Measurements from ENCODE around the gene INHBE. TPM values are rescaled to one million over a fixed set of nuclear protein-coding genes. Genes with fewer than 3 reads are reported as not detected.
"Not testable (repeated sequence)": the region's sequence is repeated elsewhere in the genome, so short reads cannot be mapped to it uniquely, and the experiment has no call there.

INHBE gene
- total RNA-seq, 1 donor, result not detected

DNA sequence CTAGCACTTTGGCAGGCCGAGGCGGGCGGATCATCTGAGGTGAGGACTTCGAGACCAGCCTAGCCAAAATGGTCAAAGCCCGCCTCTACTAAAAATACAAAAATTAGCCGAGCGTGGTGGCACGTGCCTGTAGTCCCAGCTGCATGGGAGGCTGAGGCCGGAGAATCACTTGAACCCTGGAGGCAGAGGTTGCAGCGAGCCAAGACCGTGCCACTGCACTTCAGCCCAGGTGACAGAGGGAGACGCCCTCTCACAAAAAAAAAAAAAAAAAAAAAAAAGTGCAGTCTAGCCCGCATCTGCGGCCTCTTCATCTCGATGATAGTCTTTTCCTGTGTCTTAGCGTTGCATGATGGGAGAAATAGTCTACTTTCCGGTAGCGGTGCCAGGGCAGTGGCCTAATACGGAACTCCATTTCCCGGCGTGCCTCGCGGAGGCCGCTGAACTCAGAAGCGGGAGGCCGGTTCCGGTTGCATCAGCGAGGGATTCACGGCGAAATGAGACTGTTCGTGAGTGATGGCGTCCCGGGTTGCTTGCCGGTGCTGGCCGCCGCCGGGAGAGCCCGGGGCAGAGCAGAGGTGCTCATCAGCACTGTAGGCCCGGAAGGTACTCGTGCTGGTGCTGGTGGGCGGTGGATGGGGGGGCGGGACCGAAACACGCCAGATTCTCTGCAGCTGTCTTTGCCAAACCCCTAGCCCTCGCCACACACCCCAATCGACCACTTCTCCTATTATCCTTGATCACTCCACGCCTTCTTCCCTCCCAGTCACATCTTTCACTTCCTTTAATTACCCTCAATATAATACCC is 32.7 kb downstream of the INHBE start, which contains the start of gene MARS1:
Gene MARS1 (plus strand): TSS at position 472 of the 805 bp plus-strand sequence. CDS start 23 bp downstream, at position 495.
- H3K9me3 ChIP-seq (ENCODE audit: low read depth, low read length), result no peaks in the 10 kb centered on the region
- no peaks in the 10 kb centered on the region for H3K27me3 ChIP-seq (ENCODE audit: insufficient read depth, low read length)
- peak within 1 kb of the TSS; percentile 92 for H3K4me3 ChIP-seq (ENCODE audit: low read length)
- H3K4me1 ChIP-seq (ENCODE audit: insufficient read depth, low read length), result peaks cover 18% of the 10 kb centered on the region

DNA sequence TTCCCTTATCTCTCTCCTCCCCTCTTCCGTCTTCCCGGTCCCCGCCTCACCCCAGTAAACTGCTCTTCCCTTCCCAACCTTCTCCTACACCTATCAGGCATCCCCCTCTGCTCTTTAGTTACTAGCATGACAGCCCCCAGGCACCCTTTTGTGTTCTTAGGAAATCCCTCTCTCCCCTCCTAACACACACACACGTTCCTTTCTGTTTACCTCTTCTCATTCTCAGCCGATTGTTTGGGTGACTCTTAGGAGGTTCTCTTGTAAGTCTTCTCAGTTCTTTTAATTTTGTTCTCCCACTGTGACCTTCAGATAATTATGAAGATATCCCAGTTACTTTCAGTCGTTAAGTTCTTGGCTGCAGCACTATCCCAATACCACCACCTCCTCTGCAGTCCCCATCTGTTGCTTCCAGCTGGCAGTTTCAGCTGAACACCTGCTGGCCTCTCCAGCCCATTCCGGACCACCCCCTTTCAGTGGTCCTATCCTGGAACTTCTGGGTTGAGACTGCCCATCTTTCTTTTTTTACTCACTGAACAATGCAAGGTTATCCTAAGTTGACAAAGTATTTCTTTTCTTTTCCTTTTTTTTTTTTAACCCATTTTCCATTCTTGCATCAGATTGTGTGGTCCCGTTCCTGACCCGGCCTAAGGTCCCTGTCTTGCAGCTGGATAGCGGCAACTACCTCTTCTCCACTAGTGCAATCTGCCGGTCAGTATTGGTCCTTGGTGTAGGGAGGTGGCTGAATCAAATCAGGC is 33.5 kb downstream of the INHBE start:
- peaks cover 18% of the 10 kb centered on the region for H3K4me1 ChIP-seq (ENCODE audit: insufficient read depth, low read length)
- H3K27me3 ChIP-seq (ENCODE audit: insufficient read depth, low read length), result no peaks in the 10 kb centered on the region

DNA sequence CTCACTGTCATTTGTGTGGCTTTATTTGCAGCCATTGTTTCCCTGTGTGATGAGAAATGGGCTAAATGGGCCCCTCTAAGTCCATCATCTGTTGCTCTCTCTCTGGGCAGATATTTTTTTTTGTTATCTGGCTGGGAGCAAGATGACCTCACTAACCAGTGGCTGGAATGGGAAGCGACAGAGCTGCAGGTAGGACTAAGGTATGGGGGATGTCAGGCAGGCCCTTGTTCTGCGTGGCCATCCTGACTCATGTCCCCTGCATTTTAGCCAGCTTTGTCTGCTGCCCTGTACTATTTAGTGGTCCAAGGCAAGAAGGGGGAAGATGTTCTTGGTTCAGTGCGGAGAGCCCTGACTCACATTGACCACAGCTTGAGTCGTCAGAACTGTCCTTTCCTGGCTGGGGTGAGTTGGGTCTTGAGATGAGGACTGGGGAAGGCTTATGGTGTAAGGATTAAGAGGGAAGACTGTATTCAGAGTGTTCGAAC is 34.1 kb downstream of the INHBE start:
- no peak overlapping the region for H3K4me3 ChIP-seq (ENCODE audit: low read length)
- H3K9me3 ChIP-seq (ENCODE audit: low read depth, low read length), result no peaks in the 10 kb centered on the region
- peaks cover 18% of the 10 kb centered on the region for H3K4me1 ChIP-seq (ENCODE audit: insufficient read depth, low read length)
- no peaks in the 10 kb centered on the region for H3K27me3 ChIP-seq (ENCODE audit: insufficient read depth, low read length)

More for the DNA sequence above, 33.5 kb downstream of the INHBE start:
- H3K9me3 ChIP-seq (ENCODE audit: low read depth, low read length), result no peaks in the 10 kb centered on the region
- H3K4me3 ChIP-seq (ENCODE audit: low read length), result peak overlapping the region; percentile 92

DNA sequence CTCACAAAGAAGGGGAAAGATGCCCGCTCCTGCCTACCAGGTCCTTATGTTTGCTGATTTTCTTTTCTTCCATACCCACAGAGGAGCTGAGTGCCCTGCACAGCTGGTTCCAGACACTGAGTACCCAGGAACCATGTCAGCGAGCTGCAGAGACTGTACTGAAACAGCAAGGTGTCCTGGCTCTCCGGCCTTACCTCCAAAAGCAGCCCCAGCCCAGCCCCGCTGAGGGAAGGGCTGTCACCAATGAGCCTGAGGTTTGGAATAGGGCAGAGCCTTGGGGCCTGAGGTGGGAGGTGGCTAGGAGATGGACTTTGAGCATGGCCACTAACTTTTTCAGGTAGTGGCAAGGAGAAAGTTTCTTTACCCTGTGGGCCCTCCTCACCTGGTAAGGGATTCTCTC is 35.0 kb downstream of the INHBE start:
- Histone ChIP-seq H3K9me3 (ENCODE audit: low read depth, low read length) (no peaks in the 10 kb centered on the region), H3K4me3 (ENCODE audit: low read length) (no peak overlapping the region), H3K4me1 (ENCODE audit: insufficient read depth, low read length) (peaks cover 18% of the 10 kb centered on the region), H3K27me3 (ENCODE audit: insufficient read depth, low read length) (no peaks in the 10 kb centered on the region)

GRCh38 chr12:57491393-57492280 is 36.5 kb downstream of the INHBE start:
- H3K4me1 ChIP-seq (ENCODE audit: insufficient read depth, low read length), result peaks cover 18% of the 10 kb centered on the region
- no peaks in the 10 kb centered on the region for H3K27me3 ChIP-seq (ENCODE audit: insufficient read depth, low read length)
- H3K4me3 ChIP-seq (ENCODE audit: low read length), result no peak overlapping the region
- H3K9me3 ChIP-seq (ENCODE audit: low read depth, low read length), result no peaks in the 10 kb centered on the region

DNA sequence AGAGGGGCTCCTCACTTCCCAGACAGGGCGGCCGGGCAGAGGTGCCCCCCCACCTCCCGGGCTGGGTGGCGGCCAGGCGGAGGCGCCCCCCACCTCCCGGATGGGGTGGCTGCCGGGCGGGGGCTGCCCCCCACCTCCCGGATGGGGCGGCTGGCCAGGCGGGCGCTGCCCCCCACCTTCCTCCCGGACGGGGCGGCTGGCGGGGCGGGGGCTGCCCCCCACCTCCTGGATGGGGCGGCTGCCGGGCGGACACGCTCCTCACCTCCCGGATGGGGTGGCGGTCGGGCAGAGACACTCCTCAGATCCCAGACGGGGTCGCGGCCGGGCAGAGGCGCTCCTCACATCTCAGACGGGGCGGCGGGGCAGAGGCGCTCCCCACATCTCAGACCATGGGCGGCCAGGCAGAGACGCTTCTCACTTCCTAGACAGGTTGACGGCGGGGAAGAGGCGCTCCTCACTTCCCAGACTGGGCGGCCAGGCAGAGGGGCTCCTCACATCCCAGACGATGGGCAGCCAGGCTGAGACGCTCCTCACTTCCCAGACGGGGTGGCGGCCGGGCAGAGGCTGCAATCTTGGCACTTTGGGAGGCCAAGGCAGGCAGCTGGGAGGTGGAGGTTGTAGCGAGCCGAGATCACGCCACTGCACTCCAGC is 40.1 kb downstream of the INHBE start:
- H3K4me1 ChIP-seq (ENCODE audit: insufficient read depth, low read length); H3K27me3 ChIP-seq (ENCODE audit: insufficient read depth, low read length); H3K9me3 ChIP-seq (ENCODE audit: low read depth, low read length); H3K4me3 ChIP-seq (ENCODE audit: low read length): not testable (repeated sequence)

DNA sequence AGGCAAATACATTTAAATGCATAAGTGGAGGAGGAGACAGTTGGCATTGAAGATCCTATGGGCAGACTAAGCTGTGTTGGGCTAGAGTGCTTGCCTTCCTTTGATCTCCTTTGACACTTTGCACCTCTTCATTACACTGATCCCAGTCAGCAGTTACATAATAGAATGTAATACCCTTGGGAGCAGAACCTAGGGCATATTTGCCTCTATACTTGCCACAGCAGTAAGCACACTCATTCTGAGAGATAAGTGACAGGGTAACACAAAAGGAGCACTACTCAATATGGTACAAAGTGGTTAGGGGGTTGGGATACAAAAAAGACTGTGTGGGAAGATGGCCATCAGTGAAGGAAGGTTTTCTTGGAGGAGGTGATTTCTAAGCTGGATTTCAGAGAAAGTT is 41.7 kb downstream of the INHBE start:
- no peaks in the 10 kb centered on the region for H3K9me3 ChIP-seq (ENCODE audit: low read depth, low read length)
- no peak overlapping the region for H3K4me3 ChIP-seq (ENCODE audit: low read length)
- H3K4me1 ChIP-seq (ENCODE audit: insufficient read depth, low read length), result no peaks in the 10 kb centered on the region
- H3K27me3 ChIP-seq (ENCODE audit: insufficient read depth, low read length), result no peaks in the 10 kb centered on the region

- H3K9me3 ChIP-seq (ENCODE audit: low read depth, low read length), result no peaks in the 10 kb centered on the region
- H3K4me1 ChIP-seq (ENCODE audit: insufficient read depth, low read length), result no peaks in the 10 kb centered on the region
- H3K27me3 ChIP-seq (ENCODE audit: insufficient read depth, low read length), result no peaks in the 10 kb centered on the region
- no peak overlapping the region for H3K4me3 ChIP-seq (ENCODE audit: low read length)
Measured at GRCh38 chr12:57497223-57498131, 42.4 kb downstream of the INHBE start.

GRCh38 chr12:57498132-57498502 is 43.0 kb downstream of the INHBE start:
- Histone ChIP-seq H3K27me3 (ENCODE audit: insufficient read depth, low read length) (no peaks in the 10 kb centered on the region), H3K9me3 (ENCODE audit: low read depth, low read length) (no peaks in the 10 kb centered on the region), H3K4me1 (ENCODE audit: insufficient read depth, low read length) (no peaks in the 10 kb centered on the region), H3K4me3 (ENCODE audit: low read length) (no peak overlapping the region)

DNA sequence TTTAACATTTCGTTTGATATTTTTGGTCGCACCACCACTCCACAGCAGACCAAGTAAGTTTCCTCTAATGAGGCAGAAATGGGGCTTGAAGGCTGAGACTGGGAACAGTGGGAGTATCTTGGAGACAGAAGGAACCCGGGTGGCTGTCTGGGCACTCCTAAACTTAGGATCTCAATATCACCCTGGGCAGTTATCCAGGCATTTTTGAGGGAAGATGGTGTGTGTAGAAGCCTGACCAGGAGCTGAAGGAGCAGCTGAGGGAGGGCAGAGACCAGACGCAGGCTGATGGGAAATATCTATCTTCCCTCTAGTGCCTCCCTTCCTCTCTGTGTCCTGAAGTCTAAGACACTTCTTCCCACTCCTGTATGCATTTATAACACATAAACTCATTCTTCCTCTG is 43.5 kb downstream of the INHBE start:
- Histone ChIP-seq H3K9me3 (ENCODE audit: low read depth, low read length) (no peaks in the 10 kb centered on the region), H3K27me3 (ENCODE audit: insufficient read depth, low read length) (no peaks in the 10 kb centered on the region)

DNA sequence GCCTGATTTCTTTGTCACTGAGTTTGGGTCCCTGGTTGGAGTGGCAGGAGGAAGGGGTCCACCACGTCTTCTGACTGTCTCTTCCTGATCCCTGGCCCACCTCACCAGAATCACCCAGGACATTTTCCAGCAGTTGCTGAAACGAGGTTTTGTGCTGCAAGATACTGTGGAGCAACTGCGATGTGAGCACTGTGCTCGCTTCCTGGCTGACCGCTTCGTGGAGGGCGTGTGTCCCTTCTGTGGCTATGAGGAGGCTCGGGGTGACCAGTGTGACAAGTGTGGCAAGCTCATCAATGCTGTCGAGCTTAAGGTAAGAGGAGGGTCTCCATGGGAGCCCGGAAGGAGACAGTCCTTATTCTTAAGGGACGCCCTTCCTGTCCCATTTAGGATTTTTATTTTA is 45.1 kb downstream of the INHBE start:
- Histone ChIP-seq H3K9me3 (ENCODE audit: low read depth, low read length) (no peaks in the 10 kb centered on the region), H3K27me3 (ENCODE audit: insufficient read depth, low read length) (no peaks in the 10 kb centered on the region), H3K4me3 (ENCODE audit: low read length) (no peak overlapping the region), H3K4me1 (ENCODE audit: insufficient read depth, low read length) (no peaks in the 10 kb centered on the region)

More for the DNA sequence above, 43.5 kb downstream of the INHBE start:
- no peak overlapping the region for H3K4me3 ChIP-seq (ENCODE audit: low read length)
- H3K4me1 ChIP-seq (ENCODE audit: insufficient read depth, low read length), result no peaks in the 10 kb centered on the region

DNA sequence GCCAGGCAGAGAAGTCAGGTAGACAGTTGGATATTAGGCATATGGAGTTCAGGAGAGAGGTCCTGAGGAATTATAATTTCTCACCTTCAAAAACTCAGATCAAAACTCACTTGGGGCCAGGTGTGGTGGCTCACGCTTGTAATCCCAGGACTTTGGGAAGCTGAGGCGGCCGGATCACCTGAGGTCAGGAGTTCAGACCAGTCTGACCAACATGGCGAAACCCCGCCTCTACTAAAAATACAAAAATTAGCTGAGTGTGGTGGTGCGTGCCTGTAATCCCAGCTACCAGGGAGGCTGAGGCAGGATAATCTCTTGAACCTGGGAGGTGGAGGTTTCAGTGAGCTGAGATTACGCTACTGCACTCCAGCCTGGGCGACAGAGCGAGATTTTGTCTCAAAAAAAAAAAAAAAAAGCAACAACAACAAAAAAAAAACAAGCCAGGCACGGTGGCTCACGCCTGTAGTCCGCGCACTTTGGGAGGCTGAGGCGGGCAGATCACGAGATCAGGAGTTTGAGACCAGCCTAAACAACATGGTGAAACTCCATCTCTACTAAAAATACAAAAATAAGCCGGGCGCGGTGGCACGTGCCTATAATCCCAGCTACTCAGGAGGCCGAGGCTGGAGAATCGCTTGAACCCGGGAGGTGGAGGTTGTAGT is 47.3 kb downstream of the INHBE start:
- H3K9me3 ChIP-seq (ENCODE audit: low read depth, low read length); H3K4me1 ChIP-seq (ENCODE audit: insufficient read depth, low read length); H3K27me3 ChIP-seq (ENCODE audit: insufficient read depth, low read length); H3K4me3 ChIP-seq (ENCODE audit: low read length): not testable (repeated sequence)

DNA sequence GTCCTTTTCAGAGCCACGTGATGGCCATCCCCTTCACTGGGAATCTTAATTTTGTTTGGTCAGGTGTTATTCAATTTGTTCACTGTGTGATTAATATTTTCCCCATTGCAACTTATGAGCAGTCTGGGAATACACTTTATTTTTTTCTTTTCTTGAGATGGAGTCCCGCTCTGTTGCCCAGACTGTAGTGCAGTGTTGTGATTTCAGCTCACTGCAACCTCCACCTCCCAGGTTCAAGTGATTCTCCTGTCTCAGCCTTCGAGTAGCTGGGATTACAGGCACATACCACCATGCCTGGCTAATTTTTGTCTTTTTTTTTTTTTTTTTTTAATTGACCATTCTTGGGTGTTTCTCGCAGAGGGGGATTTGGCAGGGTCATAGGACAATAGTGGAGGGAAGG is 51.4 kb downstream of the INHBE start:
- not testable (repeated sequence) for H3K27me3 ChIP-seq (ENCODE audit: insufficient read depth, low read length); H3K9me3 ChIP-seq (ENCODE audit: low read depth, low read length); H3K4me3 ChIP-seq (ENCODE audit: low read length); H3K4me1 ChIP-seq (ENCODE audit: insufficient read depth, low read length)

All from mononuclear cell (primary cell).